NCI-H524 treated with DMSO at 0.1 percent for 48 hours (cell line): Measurements from ENCODE around the gene IL17RC.
A peak's percentile ranks its signal among the peaks of the same experiment; 100 is the strongest.
"Not testable (repeated sequence)": the region's sequence is repeated elsewhere in the genome, so short reads cannot be mapped to it uniquely, and the experiment has no call there.

Source experiments
- DNase-seq: peaks from one replicate; lab custom pipeline; 2025; lab: John Stamatoyannopoulos, UW

The IL17RC gene, protein sequence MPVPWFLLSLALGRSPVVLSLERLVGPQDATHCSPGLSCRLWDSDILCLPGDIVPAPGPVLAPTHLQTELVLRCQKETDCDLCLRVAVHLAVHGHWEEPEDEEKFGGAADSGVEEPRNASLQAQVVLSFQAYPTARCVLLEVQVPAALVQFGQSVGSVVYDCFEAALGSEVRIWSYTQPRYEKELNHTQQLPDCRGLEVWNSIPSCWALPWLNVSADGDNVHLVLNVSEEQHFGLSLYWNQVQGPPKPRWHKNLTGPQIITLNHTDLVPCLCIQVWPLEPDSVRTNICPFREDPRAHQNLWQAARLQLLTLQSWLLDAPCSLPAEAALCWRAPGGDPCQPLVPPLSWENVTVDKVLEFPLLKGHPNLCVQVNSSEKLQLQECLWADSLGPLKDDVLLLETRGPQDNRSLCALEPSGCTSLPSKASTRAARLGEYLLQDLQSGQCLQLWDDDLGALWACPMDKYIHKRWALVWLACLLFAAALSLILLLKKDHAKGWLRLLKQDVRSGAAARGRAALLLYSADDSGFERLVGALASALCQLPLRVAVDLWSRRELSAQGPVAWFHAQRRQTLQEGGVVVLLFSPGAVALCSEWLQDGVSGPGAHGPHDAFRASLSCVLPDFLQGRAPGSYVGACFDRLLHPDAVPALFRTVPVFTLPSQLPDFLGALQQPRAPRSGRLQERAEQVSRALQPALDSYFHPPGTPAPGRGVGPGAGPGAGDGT

DNA sequence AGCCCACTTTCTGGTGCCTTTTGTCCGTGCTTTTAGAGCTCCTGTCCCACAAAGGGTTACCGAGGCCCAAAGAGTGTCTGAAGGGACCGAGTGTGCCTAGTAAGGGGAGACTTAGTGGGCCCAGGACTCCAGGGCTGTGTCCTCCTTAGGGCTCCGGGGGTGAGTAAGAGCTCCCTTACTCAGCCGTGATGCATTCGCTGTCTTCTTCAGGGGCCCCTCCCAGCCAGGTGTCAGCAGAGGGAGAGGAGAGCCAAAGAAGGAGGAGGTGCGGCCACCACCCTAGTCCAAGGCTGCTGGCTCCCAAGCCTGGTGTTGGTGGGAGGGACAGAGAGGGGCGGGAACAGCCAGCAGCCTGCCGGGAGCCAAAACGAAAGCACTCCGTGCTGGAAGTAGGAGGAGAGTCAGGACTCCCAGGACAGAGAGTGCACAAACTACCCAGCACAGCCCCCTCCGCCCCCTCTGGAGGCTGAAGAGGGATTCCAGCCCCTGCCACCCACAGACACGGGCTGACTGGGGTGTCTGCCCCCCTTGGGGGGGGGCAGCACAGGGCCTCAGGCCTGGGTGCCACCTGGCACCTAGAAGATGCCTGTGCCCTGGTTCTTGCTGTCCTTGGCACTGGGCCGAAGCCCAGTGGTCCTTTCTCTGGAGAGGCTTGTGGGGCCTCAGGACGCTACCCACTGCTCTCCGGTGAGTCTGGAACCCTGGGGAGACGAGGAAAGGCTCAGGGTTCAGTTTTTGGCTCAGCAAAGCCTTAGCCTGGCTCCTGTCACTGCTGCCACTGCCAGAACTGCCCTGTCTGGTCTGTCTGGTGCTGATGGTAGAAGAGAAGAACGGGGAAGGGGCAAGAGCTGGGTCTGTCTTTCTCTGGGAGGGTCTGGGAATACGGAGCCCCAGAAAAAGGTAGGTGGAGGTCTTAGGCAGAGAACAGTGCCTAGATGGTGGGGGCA is at the start of gene IL17RC:
TSS of gene IL17RC (plus strand) at position 365 of the 947 bp plus-strand sequence. CDS start at position 583, 218 bp downstream.
- DNase-seq = peak; percentile 65

DNA sequence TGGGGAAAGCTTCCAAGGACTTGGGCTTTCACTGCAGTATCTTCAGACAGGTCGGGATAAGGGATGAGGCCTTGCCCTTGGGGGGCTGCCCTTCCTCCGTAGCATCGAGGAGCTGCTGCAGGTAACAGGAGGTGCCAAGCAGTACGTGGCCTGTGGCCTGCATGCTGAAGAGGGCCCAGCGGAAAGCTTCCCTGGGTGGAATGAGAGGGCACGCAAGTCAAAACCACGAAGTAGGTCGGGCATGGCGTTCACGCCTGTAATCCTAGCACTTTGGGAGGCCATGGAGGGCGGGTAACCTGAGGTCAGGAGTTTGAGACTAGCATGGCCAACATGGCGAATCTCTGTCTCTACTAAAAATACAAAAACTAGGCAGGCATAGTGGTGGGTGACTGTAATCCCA is 49.8 kb upstream of the IL17RC start:
- DNase-seq = no peak

GRCh38 chr3:9869955-9870354 is 46.9 kb upstream of the IL17RC start:
- no peak for DNase-seq

DNA sequence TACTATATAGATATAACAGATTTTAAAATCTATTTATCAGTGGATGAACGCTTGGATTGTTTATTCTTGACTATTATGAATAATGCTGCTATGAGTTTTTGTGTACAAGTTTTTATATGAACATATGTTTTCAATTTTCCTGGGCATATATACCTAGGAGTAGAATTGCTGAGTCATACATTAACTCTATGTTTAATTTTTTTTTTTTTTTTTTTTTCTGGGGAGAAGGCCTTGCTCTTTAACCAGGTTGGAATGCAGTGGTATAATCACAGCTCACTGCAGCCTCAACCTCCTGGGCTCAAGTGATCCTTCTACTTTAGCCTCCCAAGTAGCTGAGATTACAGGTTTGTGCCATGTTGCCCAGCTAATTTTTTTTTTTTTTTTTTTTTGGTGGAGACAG is 45.9 kb upstream of the IL17RC start:
- no peak for DNase-seq

DNA sequence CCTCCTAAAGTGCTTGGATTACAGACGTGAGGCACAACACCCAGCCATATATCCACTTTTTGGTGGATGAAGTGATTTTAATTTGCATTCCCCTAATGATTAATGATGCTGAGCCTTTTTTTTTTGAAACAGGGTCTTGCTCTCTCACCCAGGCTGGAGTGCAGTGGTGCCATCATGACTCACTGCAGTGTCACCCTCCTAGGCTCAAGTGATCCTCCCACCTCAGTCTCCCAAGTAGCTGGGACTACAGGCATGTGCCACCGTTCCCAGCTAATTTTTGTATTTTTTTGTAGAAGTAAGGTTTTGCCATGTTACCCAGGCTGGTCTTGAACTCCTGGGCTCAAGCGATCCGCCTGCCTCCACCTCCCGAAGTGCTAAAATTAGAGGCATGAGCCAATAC is 44.8 kb upstream of the IL17RC start:
- DNase-seq = not testable (repeated sequence)

DNA sequence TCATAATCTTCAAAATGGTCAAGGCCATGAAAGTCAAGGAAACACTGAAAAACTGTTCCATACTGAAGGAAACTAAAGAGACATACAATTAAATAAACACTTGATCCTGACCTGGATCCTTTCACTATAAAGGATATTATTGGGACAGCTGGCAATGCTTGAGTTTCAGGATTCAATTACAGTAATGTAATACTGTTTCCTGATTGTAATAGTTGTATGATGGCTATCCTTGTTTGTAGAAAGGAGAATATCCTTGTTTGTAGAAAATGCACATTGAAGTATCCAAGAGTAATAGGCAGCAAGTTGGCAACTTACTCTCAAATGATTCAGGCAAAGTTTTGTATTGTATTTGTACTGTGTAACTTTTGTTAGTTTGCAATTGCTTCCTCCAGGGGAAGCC is 41.5 kb upstream of the IL17RC start:
- DNase-seq = no peak

GRCh38 chr3:9876255-9876654 is 40.6 kb upstream of the IL17RC start:
- not testable (repeated sequence) for DNase-seq

- no peak for DNase-seq
These were observed 39.9 kb upstream of the IL17RC start for GRCh38 chr3:9876991-9877390.

- DNase-seq = no peak
These were observed 38.2 kb upstream of the IL17RC start for GRCh38 chr3:9878700-9879099.

DNA sequence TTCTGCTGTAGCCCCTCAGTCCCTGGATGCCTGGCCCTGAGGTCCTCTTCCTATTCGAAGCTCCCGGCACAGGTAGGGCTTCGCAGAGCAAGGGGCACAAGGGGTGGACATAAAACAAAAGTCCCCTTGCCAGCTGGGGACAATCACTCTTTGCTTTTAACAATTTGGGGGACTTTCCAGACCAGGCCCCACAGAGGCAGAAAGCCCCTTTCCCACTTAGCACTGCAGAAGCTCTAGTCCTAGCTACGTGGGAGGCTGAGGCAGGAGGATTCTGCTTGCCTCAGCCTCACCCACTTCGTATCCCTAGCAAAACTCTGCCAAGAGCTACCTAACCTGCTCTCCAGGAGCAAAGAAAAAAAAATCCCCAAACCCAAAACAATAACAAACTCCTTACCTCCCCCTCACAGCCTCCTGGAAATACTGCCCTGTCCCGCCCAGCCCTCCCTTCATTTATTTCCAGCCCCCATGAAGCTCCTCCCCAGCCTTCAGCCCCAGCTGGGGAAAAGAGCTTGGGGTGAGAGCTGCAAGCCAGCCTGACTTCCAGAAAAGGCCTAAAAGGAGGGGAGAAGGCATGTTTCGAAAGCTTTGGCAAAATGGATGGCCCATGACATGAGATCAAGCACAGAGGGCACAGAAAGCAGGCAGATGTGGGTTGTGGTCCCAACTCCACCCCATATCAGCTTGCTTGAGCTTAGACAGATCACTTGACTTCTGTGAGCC is 36.9 kb upstream of the IL17RC start, which contains the start of gene CIDEC:
TSS of gene CIDEC (minus strand) at position 424 of the 720 bp plus-strand sequence. CDS start 1,767 bp downstream, outside the sequence.
- DNase-seq = no peak

- no peak for DNase-seq
These were observed 35.5 kb upstream of the IL17RC start for GRCh38 chr3:9881441-9881840.

- no peak for DNase-seq
These were observed 33.0 kb upstream of the IL17RC start for GRCh38 chr3:9883706-9884554.

- DNase-seq = no peak
These were observed 32.2 kb upstream of the IL17RC start for GRCh38 chr3:9884555-9885165.

DNA sequence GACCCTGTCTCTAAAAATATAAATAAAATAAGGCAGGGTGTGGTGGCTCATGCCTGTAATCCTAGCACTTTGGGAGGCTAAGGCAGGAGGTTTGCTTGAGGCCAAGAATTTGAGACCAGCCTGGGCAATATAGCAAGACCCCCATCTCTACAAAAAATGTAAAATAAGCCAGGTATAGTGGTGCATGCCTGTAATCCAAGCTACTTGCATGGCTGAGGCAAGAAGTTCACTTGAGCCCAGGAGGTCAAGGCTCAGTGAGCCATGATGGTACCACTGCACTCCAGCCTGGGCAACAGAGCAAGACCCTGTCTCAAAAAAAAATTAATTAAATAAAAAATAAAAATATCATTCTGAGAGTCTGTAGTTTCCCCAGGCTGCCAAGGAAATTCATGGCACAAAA is 30.6 kb upstream of the IL17RC start:
- DNase-seq = no peak

DNA sequence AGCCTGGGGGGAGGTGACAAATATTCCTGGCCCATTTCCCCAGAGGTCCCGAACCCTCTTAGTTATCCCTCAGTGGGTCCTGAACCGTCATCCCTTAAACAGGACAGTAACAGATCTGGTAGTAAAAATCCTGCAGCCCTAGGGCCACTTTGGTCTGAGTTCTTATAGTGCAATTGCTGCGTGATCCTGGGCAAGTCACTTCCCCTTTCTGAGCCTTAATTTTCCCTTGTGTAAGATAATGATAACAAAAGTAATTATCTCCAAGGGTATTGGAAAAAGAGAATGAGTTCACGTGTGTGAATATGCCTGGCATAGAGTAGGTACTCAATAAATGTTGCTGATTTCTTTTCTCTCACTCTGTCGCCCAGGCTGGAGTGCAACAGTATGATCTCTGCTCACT is 29.4 kb upstream of the IL17RC start:
- no peak for DNase-seq

DNA sequence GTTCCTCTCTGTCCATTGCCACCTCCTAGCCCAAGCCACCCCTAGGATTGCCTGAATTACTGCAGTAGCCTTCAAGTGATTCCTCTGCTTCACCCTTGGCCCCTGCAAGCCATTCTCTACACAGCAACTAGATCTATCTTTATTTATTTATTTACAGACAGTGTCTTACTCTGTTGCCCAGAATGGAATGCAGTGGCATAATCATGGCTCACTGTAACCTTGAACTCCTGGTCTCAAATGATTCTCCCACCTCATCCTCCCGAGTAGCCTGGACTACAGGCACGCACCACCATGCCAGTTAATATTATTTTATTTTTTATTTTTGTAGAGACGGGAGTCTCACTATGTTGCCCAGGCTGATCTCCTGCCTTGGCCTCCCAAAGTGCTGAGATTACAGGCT is 28.4 kb upstream of the IL17RC start:
- DNase-seq = no peak

DNA sequence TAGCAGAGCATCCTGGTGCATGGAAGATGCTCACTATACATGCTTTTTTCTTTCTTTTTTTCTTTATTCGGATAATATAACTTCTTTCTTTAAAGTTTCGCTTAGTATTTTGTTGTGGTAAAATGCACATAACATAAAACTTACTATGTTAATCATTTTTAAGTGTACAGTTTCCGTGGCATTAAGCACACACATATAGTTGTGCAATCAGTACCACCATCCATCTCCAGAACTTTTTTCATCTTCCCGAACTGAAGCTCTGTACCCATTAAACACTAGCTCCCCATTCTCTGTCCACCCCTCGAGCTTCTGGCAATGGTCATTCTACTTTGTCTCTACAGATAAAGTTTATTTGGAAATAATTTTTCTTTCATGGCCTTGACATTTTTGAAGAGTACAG is 27.5 kb upstream of the IL17RC start:
- no peak for DNase-seq

- DNase-seq = no peak
These were observed 26.4 kb upstream of the IL17RC start, which contains the start of gene JAGN1 for GRCh38 chr3:9890249-9891071. Gene JAGN1 (plus strand): TSS chr3:9890610. CDS start chr3:9890723, 113 bp downstream.

GRCh38 chr3:9891072-9891622 is 25.8 kb upstream of the IL17RC start:
- no peak for DNase-seq
